ENCODE results near the gene SLC2A11. TPM values are rescaled to one million over a fixed set of nuclear protein-coding genes. Genes with fewer than 3 reads are reported as not detected.

SLC2A11 gene
- total and polyA plus RNA-seq, 8 donors, result 3.2 to 10.3 (median 6.7) TPM

DNA sequence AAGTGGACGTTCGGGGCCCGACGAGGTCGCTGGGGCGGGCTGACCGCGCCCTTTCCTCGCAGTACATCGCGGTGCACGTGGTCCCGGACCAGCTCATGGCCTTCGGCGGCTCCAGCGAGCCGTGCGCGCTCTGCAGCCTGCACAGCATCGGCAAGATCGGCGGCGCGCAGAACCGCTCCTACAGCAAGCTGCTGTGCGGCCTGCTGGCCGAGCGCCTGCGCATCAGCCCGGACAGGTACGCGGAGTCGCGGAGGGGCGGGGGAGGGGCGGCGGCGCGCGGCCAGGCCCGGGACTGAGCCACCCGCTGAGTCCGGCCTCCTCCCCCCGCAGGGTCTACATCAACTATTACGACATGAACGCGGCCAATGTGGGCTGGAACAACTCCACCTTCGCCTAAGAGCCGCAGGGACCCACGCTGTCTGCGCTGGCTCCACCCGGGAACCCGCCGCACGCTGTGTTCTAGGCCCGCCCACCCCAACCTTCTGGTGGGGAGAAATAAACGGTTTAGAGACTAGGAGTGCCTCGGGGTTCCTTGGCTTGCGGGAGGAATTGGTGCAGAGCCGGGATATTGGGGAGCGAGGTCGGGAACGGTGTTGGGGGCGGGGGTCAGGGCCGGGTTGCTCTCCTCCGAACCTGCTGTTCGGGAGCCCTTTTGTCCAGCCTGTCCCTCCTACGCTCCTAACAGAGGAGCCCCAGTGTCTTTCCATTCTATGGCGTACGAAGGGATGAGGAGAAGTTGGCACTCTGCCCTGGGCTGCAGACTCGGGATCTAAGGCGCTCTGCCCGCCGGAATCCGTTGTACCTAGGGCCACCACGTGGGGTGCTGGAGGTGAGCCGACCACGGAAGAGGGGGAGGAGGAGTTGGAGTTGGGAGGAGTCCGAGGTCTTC is 37.3 kb downstream of the SLC2A11 start:
- intact Hi-C loops (cut with DNase I; ENCODE audit: low total_unique reads), result no loop called here
- H3K9me3 ChIP-seq, result no peaks in the 10 kb centered on the region
- H3K4me1 ChIP-seq, result peaks cover 19 to 37% (median 33%) of the 10 kb centered on the region in 4 donors
- H3K4me3 ChIP-seq, result peak overlapping the region; percentile 63 to 79 (median 74)
- peak; percentile 80 to 94 for DNase-seq
- TF ChIP-seq CTCF (IDR thresholded peaks at IDR 0.05), result peak in 3 of 7 experiments; percentile 6 to 23 (median 22)
- peak in 2 of 3 donors; percentile 2 to 3 for TF ChIP-seq POLR2AphosphoS5 (IDR thresholded peaks at IDR 0.05)
- TF ChIP-seq POLR2A (IDR thresholded peaks at IDR 0.05), result no peak
- no peak for TF ChIP-seq EP300 (IDR thresholded peaks at IDR 0.05)
- H3K27me3 ChIP-seq, result no peaks in the 10 kb centered on the region
- H3K27ac ChIP-seq, result peak overlapping the region; percentile 95 to 99 (median 97)
- peaks cover 19 to 24% (median 22%) of the 10 kb centered on the region in 4 donors for H3K36me3 ChIP-seq
- WGBS, 5 donors, result 1 to 3% (median 1%) methylated on average over 39 to 79 of the region's 79 CpGs

DNA sequence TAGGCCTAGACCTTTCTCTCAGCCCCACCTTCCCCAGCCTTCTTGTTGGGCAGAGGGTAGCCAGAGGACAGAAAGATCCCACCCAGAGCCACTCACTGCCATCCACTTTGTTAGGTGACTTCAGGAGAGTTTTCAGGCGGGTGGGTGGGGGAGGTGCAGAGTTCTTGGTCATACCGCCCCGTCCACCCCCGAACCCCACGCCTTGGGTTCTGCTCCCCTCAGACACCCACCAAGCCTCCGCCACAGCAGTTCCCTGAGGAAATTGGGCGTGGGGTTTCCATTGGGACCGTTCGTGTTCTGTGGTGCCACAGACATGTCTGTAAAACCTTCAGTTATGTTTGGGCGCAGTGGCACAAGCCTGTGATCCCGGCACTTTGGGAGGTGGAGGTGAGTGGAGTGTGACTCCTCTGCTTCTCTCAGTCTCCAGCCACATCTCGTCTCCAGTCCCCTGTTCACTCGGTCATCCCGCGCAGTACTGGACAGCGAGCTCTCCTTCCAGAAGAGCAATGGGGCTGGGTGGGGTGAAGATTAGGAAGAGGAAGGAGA is 38.0 kb downstream of the SLC2A11 start:
- intact Hi-C loops (cut with DNase I; ENCODE audit: low total_unique reads), result no loop called here
- 78 to 88% (median 80%) methylated on average over 16 of the region's 16 CpGs for WGBS, 5 donors
- Histone ChIP-seq H3K4me1 (peaks cover 19 to 37% (median 33%) of the 10 kb centered on the region in 4 donors), H3K27ac (peak overlapping the region; percentile 95 to 99 (median 97)), H3K27me3 (no peaks in the 10 kb centered on the region), H3K36me3 (peaks cover 19 to 24% (median 22%) of the 10 kb centered on the region in 4 donors), H3K4me3 (peak overlapping the region; percentile 63 to 79 (median 74)), H3K9me3 (no peaks in the 10 kb centered on the region)
- TF ChIP-seq POLR2A (IDR thresholded peaks at IDR 0.05), result no peak
- no peak for TF ChIP-seq POLR2AphosphoS5 (IDR thresholded peaks at IDR 0.05)
- no peak for TF ChIP-seq EP300 (IDR thresholded peaks at IDR 0.05)
- no peak for TF ChIP-seq CTCF (IDR thresholded peaks at IDR 0.05)
- DNase-seq, result no peak

GRCh38 chr22:23896166-23896522 is 38.5 kb downstream of the SLC2A11 start:
- DNase-seq, result no peak
- peaks cover 19 to 37% (median 33%) of the 10 kb centered on the region in 4 donors for H3K4me1 ChIP-seq
- H3K4me3 ChIP-seq, result peak overlapping the region in 2 of 4 donors; percentile 72 to 79
- intact Hi-C loops (cut with DNase I; ENCODE audit: low total_unique reads), result no loop called here
- H3K27ac ChIP-seq, result peak overlapping the region in 2 of 5 donors; percentile 97 to 98
- H3K9me3 ChIP-seq, result no peaks in the 10 kb centered on the region
- no peaks in the 10 kb centered on the region for H3K27me3 ChIP-seq
- peaks cover 19 to 24% (median 22%) of the 10 kb centered on the region in 4 donors for H3K36me3 ChIP-seq
- 88 to 95% (median 93%) methylated on average over 5 of the region's 5 CpGs for WGBS, 5 donors
- TF ChIP-seq EP300 (IDR thresholded peaks at IDR 0.05) (no peak), POLR2AphosphoS5 (IDR thresholded peaks at IDR 0.05) (no peak), POLR2A (IDR thresholded peaks at IDR 0.05) (no peak), CTCF (IDR thresholded peaks at IDR 0.05) (no peak)

DNA sequence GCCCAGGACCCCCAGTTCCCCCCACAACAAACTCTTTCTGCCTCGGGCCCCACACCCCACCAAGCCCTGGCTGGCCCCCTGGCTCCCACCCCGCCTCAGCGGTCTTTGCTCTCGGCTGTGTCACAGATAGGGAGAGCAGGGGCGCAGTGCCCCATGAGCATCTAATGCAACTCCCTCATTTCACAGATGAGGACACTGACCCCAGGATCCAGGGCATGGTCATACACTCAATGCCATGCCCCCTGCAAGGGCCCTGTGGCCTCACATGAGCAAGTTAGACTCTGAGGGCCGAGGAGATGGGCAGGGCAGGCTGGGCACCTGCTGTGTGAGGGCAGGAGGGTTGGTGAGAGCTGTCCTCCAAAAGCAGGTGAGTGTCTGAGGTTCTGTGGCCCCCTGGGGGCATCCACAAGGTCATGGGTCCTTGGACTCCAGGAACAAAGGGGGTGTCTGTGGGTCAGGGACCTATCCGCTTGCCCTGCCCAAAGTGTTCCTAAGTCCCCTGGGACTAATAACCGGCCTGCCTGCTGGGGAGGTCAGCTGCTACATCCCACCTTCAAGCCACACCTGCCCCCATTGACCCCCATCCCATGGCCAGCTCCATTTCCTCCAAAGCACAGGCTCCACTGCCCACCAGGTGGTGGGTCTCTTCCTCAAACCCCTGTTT is 39.0 kb downstream of the SLC2A11 start:
- peak overlapping the region in 1 of 5 donors; percentile 98 for H3K27ac ChIP-seq
- H3K9me3 ChIP-seq, result no peaks in the 10 kb centered on the region
- WGBS, 5 donors, result 82 to 92% (median 86%) methylated on average over 3 to 8 of the region's 8 CpGs
- H3K4me3 ChIP-seq, result peak overlapping the region in 1 of 4 donors; percentile 79
- DNase-seq, result no peak
- no peaks in the 10 kb centered on the region for H3K27me3 ChIP-seq
- intact Hi-C loops (cut with DNase I; ENCODE audit: low total_unique reads), result no loop called here
- H3K4me1 ChIP-seq, result peaks cover 19 to 37% (median 33%) of the 10 kb centered on the region in 4 donors
- no peak for TF ChIP-seq EP300 (IDR thresholded peaks at IDR 0.05)
- TF ChIP-seq POLR2AphosphoS5 (IDR thresholded peaks at IDR 0.05), result no peak
- TF ChIP-seq POLR2A (IDR thresholded peaks at IDR 0.05), result no peak
- TF ChIP-seq CTCF (IDR thresholded peaks at IDR 0.05), result no peak
- H3K36me3 ChIP-seq, result peaks cover 19 to 24% (median 22%) of the 10 kb centered on the region in 4 donors

Measured in stomach (tissue), 9 donors.